H9 (cell line): ENCODE results near the gene BIVM. TPM values are rescaled to one million over a fixed set of nuclear protein-coding genes. Genes with fewer than 3 reads are reported as not detected.
A peak's percentile ranks its signal among the peaks of the same experiment; 100 is the strongest.

Experiments
- DNase-seq: peaks from one replicate; pipeline ENCODE4 v3.0.0-alpha.2; 2017
- H2AFZ ChIP-seq: one replicate; pipeline ENCODE4 v1.6.1; 2013; ENCODE audit warnings: mild to moderate bottlenecking, low read length, control low read depth, moderate library complexity
- H2AK5ac ChIP-seq: 2 replicates; pipeline ENCODE4 v1.6.1; 2013; ENCODE audit warnings: low read length, control low read depth, mixed read lengths; ENCODE audit not compliant: insufficient read length
- H2BK120ac ChIP-seq: one replicate; pipeline ENCODE4 v1.6.1; 2013; ENCODE audit warnings: low read depth, mild to moderate bottlenecking, low read length, control low read depth, inconsistent platforms; ENCODE audit not compliant: poor library complexity, severe bottlenecking
- H2BK12ac ChIP-seq: 2 replicates; pipeline ENCODE4 v1.6.1; 2013; ENCODE audit warnings: low read length, control low read depth, mixed read lengths, low read depth; ENCODE audit not compliant: insufficient read length
- H2BK15ac ChIP-seq: 2 replicates; pipeline ENCODE4 v1.6.1; 2013; ENCODE audit warnings: low read depth, low read length, control low read depth
- H2BK20ac ChIP-seq: one replicate; pipeline ENCODE4 v1.6.1; 2013; ENCODE audit warnings: low read depth, mild to moderate bottlenecking, low read length, control low read depth, inconsistent platforms; ENCODE audit not compliant: poor library complexity, severe bottlenecking
- H2BK5ac ChIP-seq: 2 replicates; pipeline ENCODE4 v1.6.1; 2013; ENCODE audit warnings: low read length, control low read depth, mixed read lengths; ENCODE audit not compliant: insufficient read length
- H3K14ac ChIP-seq: 2 replicates; pipeline ENCODE4 v1.6.1; 2013; ENCODE audit warnings: low read length, control low read depth; ENCODE audit not compliant: insufficient read depth
- H3K18ac ChIP-seq: 2 replicates; pipeline ENCODE4 v1.6.1; 2013; ENCODE audit warnings: low read depth, mild to moderate bottlenecking, mixed read lengths, low read length, control low read depth; ENCODE audit not compliant: insufficient read length
- H3K23ac ChIP-seq: 2 replicates; pipeline ENCODE4 v1.6.1; 2013; ENCODE audit warnings: low read length, control low read depth, mixed read lengths, low read depth; ENCODE audit not compliant: insufficient read length
- H3K23me2 ChIP-seq: 2 replicates; pipeline ENCODE4 v1.6.1; 2013; ENCODE audit warnings: low read depth, mild to moderate bottlenecking, mixed read lengths, low read length, control low read depth; ENCODE audit not compliant: insufficient read length, poor library complexity, severe bottlenecking
- H3K27ac ChIP-seq: 2 replicates; pipeline ENCODE4 v1.5.1; 2013; ENCODE audit warnings: low read length, control low read depth, mixed read lengths, low read depth; ENCODE audit not compliant: insufficient read length
- H3K27me3 ChIP-seq: 2 replicates; pipeline ENCODE4 v1.6.1; 2013; ENCODE audit warnings: low read length, control low read depth, inconsistent platforms; ENCODE audit not compliant: insufficient read depth
- H3K4ac ChIP-seq: 2 replicates; pipeline ENCODE4 v1.6.1; 2013; ENCODE audit warnings: low read depth, mild to moderate bottlenecking, control low read depth, inconsistent platforms, low read length, moderate library complexity
- H3K4me1 ChIP-seq: 2 replicates; pipeline ENCODE4 v1.6.1; 2013; ENCODE audit warnings: low read length, control low read depth, inconsistent platforms; ENCODE audit not compliant: insufficient read depth
- H3K4me2 ChIP-seq: 2 replicates; pipeline ENCODE4 v1.6.1; 2013; ENCODE audit warnings: low read length, control low read depth, mixed read lengths; ENCODE audit not compliant: insufficient read length, insufficient read depth
- H3K56ac ChIP-seq: 2 replicates; pipeline ENCODE4 v1.6.1; 2013; ENCODE audit warnings: low read depth, mild to moderate bottlenecking, mixed read lengths, low read length, control low read depth; ENCODE audit not compliant: insufficient read length
- H3K79me1 ChIP-seq: 2 replicates; pipeline ENCODE4 v1.6.1; 2013; ENCODE audit warnings: low read depth, mild to moderate bottlenecking, moderate library complexity, low read length, control low read depth, inconsistent platforms; ENCODE audit not compliant: insufficient read depth, poor library complexity, severe bottlenecking
- H3K79me2 ChIP-seq: 2 replicates; pipeline ENCODE4 v1.6.1; 2013; ENCODE audit warnings: low read length, control low read depth, inconsistent platforms; ENCODE audit not compliant: insufficient read depth
- H3K9ac ChIP-seq: 2 replicates; pipeline ENCODE4 v1.6.1; 2013; ENCODE audit warnings: low read length, control low read depth, mixed read lengths; ENCODE audit not compliant: insufficient read length; ENCODE audit errors: extremely low read depth
- H3K9me3 ChIP-seq: one replicate; pipeline ENCODE4 v1.6.1; 2013; ENCODE audit warnings: low read depth, low read length, inconsistent platforms; ENCODE audit not compliant: control insufficient read depth
- H3T11ph ChIP-seq: one replicate; pipeline ENCODE4 v1.6.1; 2013; ENCODE audit warnings: mild to moderate bottlenecking, low read length, control low read depth, inconsistent platforms
- H4K20me1 ChIP-seq: one replicate; pipeline ENCODE4 v1.6.1; 2013; ENCODE audit not compliant: control insufficient read depth, insufficient read length, insufficient read depth
- H4K5ac ChIP-seq: 2 replicates; pipeline ENCODE4 v1.6.1; 2013; ENCODE audit warnings: low read depth, mild to moderate bottlenecking, mixed read lengths, low read length, control low read depth; ENCODE audit not compliant: insufficient read length
- H4K8ac ChIP-seq: replicated peaks from 2 replicates; pipeline ENCODE4 v1.6.1; 2013; ENCODE audit warnings: low read length, control low read depth, mixed read lengths, low read depth; ENCODE audit not compliant: insufficient read length
- H4K91ac ChIP-seq: 2 replicates; pipeline ENCODE4 v1.6.1; 2013; ENCODE audit warnings: low read depth, mild to moderate bottlenecking, moderate library complexity, mixed read lengths, low read length, control low read depth; ENCODE audit not compliant: insufficient read length
- H3K27ac Mint-ChIP-seq, 3 experiments: 2 replicates in 2 of 3; 3 replicates in 1 of 3; pipeline ENCODE4 v1.8.0; 2020 to 2021; ENCODE audit warnings: mixed read lengths in 3 of 3, mild to moderate bottlenecking in 1 of 3, moderate library complexity in 1 of 3
- H3K27me3 Mint-ChIP-seq: 2 replicates; pipeline ENCODE4 v1.8.0; 2021; ENCODE audit warnings: low read depth, mild to moderate bottlenecking, moderate library complexity, mixed read lengths
- H3K36me3 Mint-ChIP-seq, 3 experiments: 2 replicates in 2 of 3; 3 replicates in 1 of 3; pipeline ENCODE4 v1.8.0; 2020 to 2021; ENCODE audit warnings: low read depth in 3 of 3, mixed read lengths in 3 of 3; ENCODE audit not compliant: insufficient read depth in 1 of 3
- H3K4me1 Mint-ChIP-seq, 2 experiments: 2 replicates each; pipeline ENCODE4 v1.8.0; 2020; ENCODE audit warnings: mixed read lengths in 2 of 2
- H3K4me3 Mint-ChIP-seq, 2 experiments: 2 replicates in 1 of 2; 3 replicates in 1 of 2; pipeline ENCODE4 v1.8.0; 2020 to 2021; ENCODE audit warnings: mild to moderate bottlenecking in 2 of 2, mixed read lengths in 2 of 2, moderate library complexity in 1 of 2
- H3K9me3 Mint-ChIP-seq, 2 experiments: 2 replicates in 1 of 2; 3 replicates in 1 of 2; pipeline ENCODE4 v1.8.0; 2020; ENCODE audit warnings: mild to moderate bottlenecking in 2 of 2, mixed read lengths in 2 of 2, moderate library complexity in 1 of 2
- total RNA-seq: library from RNA; stranded (reverse); gene quantifications from 2 replicates; pipeline ENCODE4 v1.2.1, GENCODE V29; 2021
- TF ChIP-seq, protein P1 (sequence below): fragments of 200-600 bp; sonication (generic); conservative IDR thresholded peaks from 3 replicates; pipeline ENCODE4 v1.8.0; 2021; ENCODE audit warnings: antibody characterized with exemption, mild to moderate bottlenecking

The BIVM gene
- total RNA-seq, 1 experiment from 2014 or later, result 9.0 TPM

DNA sequence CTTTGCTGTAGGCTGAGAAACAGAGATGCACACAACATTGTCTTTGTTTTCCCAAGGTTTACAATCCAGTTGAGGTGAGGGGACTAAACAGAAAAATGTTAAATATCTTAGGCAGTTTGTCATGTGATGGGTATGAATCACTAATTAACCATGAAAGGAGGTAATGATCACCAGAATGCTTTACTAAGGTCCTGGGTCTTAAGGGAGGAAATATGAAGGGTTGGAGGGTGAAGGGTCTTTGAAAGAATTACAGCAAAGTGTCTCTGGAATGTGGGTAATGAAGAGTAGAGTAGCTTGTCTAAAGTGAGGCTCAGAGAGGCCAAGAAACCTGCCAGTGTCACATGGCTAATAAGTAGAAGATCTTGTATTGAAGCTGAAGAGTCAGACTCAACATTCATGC, 19.0 kb downstream of the BIVM start:
- Histone ChIP-seq H3K18ac (no peak overlapping the region), H2BK5ac (no peak overlapping the region), H4K91ac (no peak overlapping the region), H3K79me1 (no peaks in the 10 kb centered on the region), H2BK20ac (no peak overlapping the region), H2AK5ac (no peak overlapping the region), H3K27ac (no peak overlapping the region), H2BK120ac (no peak overlapping the region), H4K20me1 (no peaks in the 10 kb centered on the region), H3K23me2 (no peaks in the 10 kb centered on the region), H3K4me2 (no peak overlapping the region), H3K23ac (no peak overlapping the region), H3T11ph (no peak overlapping the region), H2BK12ac (no peak overlapping the region), H3K56ac (no peak overlapping the region), H2BK15ac (no peak overlapping the region), H3K4ac (no peak overlapping the region), H3K79me2 (no peaks in the 10 kb centered on the region), H3K4me1 (no peaks in the 10 kb centered on the region; the same call in 1 of the 2 replicates), H4K5ac (no peak overlapping the region), H3K9ac (no peak overlapping the region), H4K8ac (no peak overlapping the region), H3K14ac (no peak overlapping the region), H2AFZ (no peak overlapping the region), H3K9me3 (no peaks in the 10 kb centered on the region), H3K27me3 (no peaks in the 10 kb centered on the region)
- Mint-ChIP-seq H3K4me3 (no peak overlapping the region), H3K4me1 (no peaks in the 10 kb centered on the region), H3K36me3 (peaks cover 4 to 18% (median 6%) of the 10 kb centered on the region in 3 experiments; a peak in 5 of 7 replicates), H3K9me3 (no peaks in the 10 kb centered on the region), H3K27me3 (no peaks in the 10 kb centered on the region), H3K27ac (peak overlapping the region in 1 of 3 experiments; percentile 10; a peak in 1 of 7 replicates)
- TF ChIP-seq, protein P1, sequence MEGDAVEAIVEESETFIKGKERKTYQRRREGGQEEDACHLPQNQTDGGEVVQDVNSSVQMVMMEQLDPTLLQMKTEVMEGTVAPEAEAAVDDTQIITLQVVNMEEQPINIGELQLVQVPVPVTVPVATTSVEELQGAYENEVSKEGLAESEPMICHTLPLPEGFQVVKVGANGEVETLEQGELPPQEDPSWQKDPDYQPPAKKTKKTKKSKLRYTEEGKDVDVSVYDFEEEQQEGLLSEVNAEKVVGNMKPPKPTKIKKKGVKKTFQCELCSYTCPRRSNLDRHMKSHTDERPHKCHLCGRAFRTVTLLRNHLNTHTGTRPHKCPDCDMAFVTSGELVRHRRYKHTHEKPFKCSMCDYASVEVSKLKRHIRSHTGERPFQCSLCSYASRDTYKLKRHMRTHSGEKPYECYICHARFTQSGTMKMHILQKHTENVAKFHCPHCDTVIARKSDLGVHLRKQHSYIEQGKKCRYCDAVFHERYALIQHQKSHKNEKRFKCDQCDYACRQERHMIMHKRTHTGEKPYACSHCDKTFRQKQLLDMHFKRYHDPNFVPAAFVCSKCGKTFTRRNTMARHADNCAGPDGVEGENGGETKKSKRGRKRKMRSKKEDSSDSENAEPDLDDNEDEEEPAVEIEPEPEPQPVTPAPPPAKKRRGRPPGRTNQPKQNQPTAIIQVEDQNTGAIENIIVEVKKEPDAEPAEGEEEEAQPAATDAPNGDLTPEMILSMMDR, result no peak
- no peak for DNase-seq
